Activated CD4-positive, CD25-positive, alpha-beta regulatory T cell treated with anti-CD3 and anti-CD28 coated beads, Interleukin-2, amount 50 U/mL, for 16 hours (primary cell): ENCODE results near the gene CXCL1.

Source experiments
- DNase-seq: peaks from one replicate; pipeline ENCODE4 v3.0.0-alpha.2; 2020; ENCODE audit warnings: low read depth, low spot score

The CXCL1 gene

DNA sequence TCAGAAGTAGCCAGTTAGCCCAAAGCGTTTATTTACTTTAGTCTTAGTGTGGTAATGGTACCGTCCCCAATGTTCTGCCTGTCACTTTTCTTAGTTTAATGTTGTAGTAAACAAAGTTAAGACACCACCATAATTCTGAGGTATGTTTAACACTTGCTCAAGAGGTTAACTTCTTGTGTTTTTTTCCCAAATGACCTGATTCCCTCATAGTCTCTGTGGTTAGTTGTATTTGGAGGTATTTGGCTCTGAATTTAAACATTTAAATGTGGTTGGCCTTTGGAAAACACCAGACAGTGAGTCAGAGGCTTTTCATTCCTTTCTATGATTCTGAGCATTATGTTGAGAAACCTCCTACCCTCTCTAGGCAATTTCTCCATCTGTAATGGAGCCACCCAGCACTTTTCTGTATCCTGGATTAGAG lies 47.9 kb downstream of the CXCL1 start:
- DNase-seq: no peak

- no peak for DNase-seq
These were observed 48.9 kb downstream of the CXCL1 start for GRCh38 chr4:73918058-73918457.

DNA sequence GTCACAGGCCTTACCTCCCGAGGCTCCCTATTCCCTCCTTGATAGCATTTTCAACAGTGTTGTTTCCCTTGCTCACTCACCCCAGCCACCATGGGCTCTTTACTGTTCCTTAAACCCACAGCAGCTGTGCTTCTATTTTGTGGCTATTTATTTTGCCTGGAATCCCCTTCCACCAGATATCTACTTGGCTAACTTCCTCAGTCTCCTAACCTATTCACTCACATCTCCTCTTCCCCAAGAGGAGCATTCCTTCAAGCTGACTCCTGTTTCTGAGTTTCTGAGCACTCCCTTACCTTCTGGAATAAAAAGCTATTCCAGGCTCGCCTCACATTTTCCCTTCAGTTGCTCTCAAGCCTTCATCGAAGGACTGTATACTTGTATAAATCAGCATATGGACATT lies 50.5 kb downstream of the CXCL1 start:
- DNase-seq: no peak
